Activated CD4-positive, alpha-beta T cell treated with anti-CD3 and anti-CD28 coated beads, Interleukin-10, Interleukin-2, amounts not matched to agents 100 ng/mL and 50 ng/mL, durations not matched to agents 16 hours and 8 hours (primary cell): ENCODE data around the gene EXOSC2.
"Not testable (repeated sequence)": the region's sequence is repeated elsewhere in the genome, so short reads cannot be mapped to it uniquely, and the experiment has no call there.

ENCODE experiments used
- DNase-seq: peaks from one replicate; pipeline ENCODE4 v3.0.0-alpha.2; 2020

Gene EXOSC2

GRCh38 chr9:130668659-130669058 lies 24.9 kb upstream of the EXOSC2 start:
- no peak for DNase-seq

- DNase-seq, result no peak
These were observed 23.6 kb upstream of the EXOSC2 start for GRCh38 chr9:130669965-130670364.

- DNase-seq, result no peak
These were observed 22.9 kb upstream of the EXOSC2 start for GRCh38 chr9:130670644-130671043.

- no peak for DNase-seq
These were observed 21.1 kb upstream of the EXOSC2 start for GRCh38 chr9:130672466-130672865.

GRCh38 chr9:130672933-130673615 lies 20.5 kb upstream of the EXOSC2 start:
- no peak for DNase-seq

GRCh38 chr9:130675396-130675795 lies 18.2 kb upstream of the EXOSC2 start:
- no peak for DNase-seq

GRCh38 chr9:130677252-130677651 lies 16.3 kb upstream of the EXOSC2 start:
- DNase-seq, result no peak

- DNase-seq, result peak; percentile 82
These were observed 12.5 kb upstream of the EXOSC2 start for GRCh38 chr9:130680836-130681768.

GRCh38 chr9:130681769-130682420 lies 11.7 kb upstream of the EXOSC2 start:
- DNase-seq, result no peak

GRCh38 chr9:130682421-130683121 lies 11.0 kb upstream of the EXOSC2 start:
- peak; percentile 63 for DNase-seq

GRCh38 chr9:130685104-130685503 lies 8.5 kb upstream of the EXOSC2 start:
- DNase-seq, result no peak

- not testable (repeated sequence) for DNase-seq
These were observed 7.6 kb upstream of the EXOSC2 start for GRCh38 chr9:130685945-130686344.

- DNase-seq, result no peak
These were observed 6.0 kb upstream of the EXOSC2 start for GRCh38 chr9:130687615-130688014.

- DNase-seq, result no peak
These were observed 5.5 kb upstream of the EXOSC2 start for GRCh38 chr9:130688072-130688471.

GRCh38 chr9:130689572-130689936 lies 4.0 kb upstream of the EXOSC2 start:
- DNase-seq, result no peak

GRCh38 chr9:130689937-130690700 lies 3.5 kb upstream of the EXOSC2 start:
- DNase-seq, result peak; percentile 22

GRCh38 chr9:130692321-130692720 lies 1.3 kb upstream of the EXOSC2 start:
- DNase-seq, result no peak

GRCh38 chr9:130693101-130693425 lies 517 bp upstream of the EXOSC2 start:
- no peak for DNase-seq

GRCh38 chr9:130694205-130694604 lies 625 bp downstream of the EXOSC2 start:
- peak; percentile 50 for DNase-seq

GRCh38 chr9:130696139-130696650 lies 2.6 kb downstream of the EXOSC2 start:
- no peak for DNase-seq

GRCh38 chr9:130696996-130697395 lies 3.4 kb downstream of the EXOSC2 start:
- DNase-seq, result no peak

- no peak for DNase-seq
These were observed 4.9 kb downstream of the EXOSC2 start for GRCh38 chr9:130698514-130698913.
